ENCODE results near the gene SUGP2. TPM values are rescaled to one million over a fixed set of nuclear protein-coding genes. Genes with fewer than 3 reads are reported as not detected.

SUGP2 gene
- total and polyA plus RNA-seq, 2 of the 13 experiments (the other 11 are each of a cell fraction or from before 2014, with no cell fraction given) = 40.6 to 57.7 TPM

DNA sequence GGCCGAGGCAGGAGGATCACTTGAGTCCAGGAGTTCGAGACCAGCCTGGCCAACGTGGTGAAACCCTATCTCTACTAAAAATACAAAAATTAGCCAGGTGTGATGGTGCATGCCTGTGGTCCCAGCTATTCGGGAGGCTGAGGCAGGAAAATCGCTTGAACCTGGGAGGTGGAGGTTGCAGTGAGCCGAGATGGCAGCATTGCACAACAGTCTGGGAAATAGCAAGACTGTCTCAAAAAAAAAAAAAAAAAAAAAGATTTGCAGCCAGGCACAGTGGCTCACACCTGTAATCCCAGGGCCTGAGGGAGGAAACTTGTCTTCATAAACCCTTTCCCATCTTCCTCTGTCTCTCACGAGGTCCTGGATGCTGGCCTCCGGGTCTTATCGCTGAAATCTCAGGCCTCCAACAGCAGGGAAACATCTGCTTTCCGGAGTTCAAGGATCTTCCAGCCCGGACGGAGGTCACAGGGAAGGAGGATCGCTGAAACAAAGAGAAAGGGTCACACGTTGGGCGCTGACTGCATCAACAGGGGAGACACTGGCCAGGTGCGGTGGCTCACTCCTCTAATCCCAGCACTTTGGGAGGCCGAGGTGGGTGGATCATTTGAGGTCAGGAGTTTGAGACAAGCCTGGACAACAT lies 80.8 kb downstream of the SUGP2 start (continued):
- TF ChIP-seq, protein P1, sequence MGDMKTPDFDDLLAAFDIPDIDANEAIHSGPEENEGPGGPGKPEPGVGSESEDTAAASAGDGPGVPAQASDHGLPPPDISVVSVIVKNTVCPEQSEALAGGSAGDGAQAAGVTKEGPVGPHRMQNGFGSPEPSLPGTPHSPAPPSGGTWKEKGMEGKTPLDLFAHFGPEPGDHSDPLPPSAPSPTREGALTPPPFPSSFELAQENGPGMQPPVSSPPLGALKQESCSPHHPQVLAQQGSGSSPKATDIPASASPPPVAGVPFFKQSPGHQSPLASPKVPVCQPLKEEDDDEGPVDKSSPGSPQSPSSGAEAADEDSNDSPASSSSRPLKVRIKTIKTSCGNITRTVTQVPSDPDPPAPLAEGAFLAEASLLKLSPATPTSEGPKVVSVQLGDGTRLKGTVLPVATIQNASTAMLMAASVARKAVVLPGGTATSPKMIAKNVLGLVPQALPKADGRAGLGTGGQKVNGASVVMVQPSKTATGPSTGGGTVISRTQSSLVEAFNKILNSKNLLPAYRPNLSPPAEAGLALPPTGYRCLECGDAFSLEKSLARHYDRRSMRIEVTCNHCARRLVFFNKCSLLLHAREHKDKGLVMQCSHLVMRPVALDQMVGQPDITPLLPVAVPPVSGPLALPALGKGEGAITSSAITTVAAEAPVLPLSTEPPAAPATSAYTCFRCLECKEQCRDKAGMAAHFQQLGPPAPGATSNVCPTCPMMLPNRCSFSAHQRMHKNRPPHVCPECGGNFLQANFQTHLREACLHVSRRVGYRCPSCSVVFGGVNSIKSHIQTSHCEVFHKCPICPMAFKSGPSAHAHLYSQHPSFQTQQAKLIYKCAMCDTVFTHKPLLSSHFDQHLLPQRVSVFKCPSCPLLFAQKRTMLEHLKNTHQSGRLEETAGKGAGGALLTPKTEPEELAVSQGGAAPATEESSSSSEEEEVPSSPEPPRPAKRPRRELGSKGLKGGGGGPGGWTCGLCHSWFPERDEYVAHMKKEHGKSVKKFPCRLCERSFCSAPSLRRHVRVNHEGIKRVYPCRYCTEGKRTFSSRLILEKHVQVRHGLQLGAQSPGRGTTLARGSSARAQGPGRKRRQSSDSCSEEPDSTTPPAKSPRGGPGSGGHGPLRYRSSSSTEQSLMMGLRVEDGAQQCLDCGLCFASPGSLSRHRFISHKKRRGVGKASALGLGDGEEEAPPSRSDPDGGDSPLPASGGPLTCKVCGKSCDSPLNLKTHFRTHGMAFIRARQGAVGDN (CRISPR knock-in tag; IDR thresholded peaks at IDR 0.05) = peak; percentile 42
- peak; percentile 81 for TF ChIP-seq RARA (CRISPR knock-in tag; IDR thresholded peaks at IDR 0.05)
- TF ChIP-seq TRIM24 (CRISPR knock-in tag; IDR thresholded peaks at IDR 0.05) = 0 out of 2 replicates have a peak, but pooled peaks have one; percentile 46

DNA sequence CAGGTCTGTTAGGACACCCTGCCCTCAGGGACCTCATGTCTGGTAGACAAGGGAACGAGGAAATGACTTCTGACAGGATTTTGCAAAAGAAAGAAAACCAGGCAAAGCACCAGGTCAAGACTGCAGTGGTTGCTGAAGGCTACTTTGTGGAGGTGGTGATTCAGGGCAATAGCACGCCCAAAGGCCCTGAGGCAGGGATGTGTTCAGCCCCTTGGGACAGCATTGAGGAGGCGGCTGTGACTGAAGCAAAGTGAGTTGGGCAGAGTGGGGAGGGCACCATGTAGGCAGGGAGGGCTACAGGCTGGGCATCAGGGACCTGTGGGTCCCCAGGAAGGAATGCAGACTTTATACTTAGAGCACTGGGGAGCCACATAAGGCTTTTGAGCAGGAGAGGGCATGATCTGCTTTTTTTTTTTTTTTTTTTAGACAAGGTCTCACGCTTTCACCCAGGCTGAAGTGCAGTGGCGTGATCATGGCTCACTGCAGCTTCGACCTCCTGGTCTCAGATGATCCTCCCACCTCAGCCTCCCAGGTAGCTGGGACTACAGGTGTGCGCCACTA lies 81.5 kb downstream of the SUGP2 start:
- H3K36me3 ChIP-seq (replicated peaks in 1 of 2; ENCODE audit: control insufficient read depth in 1 of 2, insufficient read depth in 2 of 2, low read length in 2 of 2) = no peaks in the 10 kb centered on the region
- ATAC-seq (no peak), FAIRE-seq (no peak), DNase-seq (ENCODE audit: low spot score) (no peak)
- H3K9me3 ChIP-seq (ENCODE audit: low read length) = no peaks in the 10 kb centered on the region
- peaks cover 29% of the 10 kb centered on the region for H3K4me1 ChIP-seq (ENCODE audit: insufficient read depth, low read length)
- ChIA-PET POLR2A (no interaction called here), CTCF (ENCODE audit: low intra/inter-chr PET ratio, low total read pairs) (no interaction called here)
- no peak overlapping the region for H3K9ac ChIP-seq (ENCODE audit: insufficient read depth, low read depth, low read length)
- H3K27me3 ChIP-seq (ENCODE audit: control insufficient read depth in 1 of 2, insufficient read depth in 2 of 2, low read length in 2 of 2) = no peaks in the 10 kb centered on the region
- no peaks in the 10 kb centered on the region for H3K79me2 ChIP-seq (ENCODE audit: insufficient read depth, low read length)
- 44% methylated on average over 7 of the region's 7 CpGs for WGBS (ENCODE audit: low lambda C conversion rate)
- H3K27ac ChIP-seq (ENCODE audit: extremely low read length, insufficient read depth, low read length) = no peak overlapping the region
- TF ChIP-seq ZNF850 (CRISPR knock-in tag; conservative IDR thresholded peaks at IDR 0.05) (no peak), ZFP36 (IDR thresholded peaks at IDR 0.05; ENCODE audit: borderline replicate concordance, low read depth, low read length, partially characterized antibody) (peak; percentile 15), ZMYM3 (CRISPR knock-in tag; IDR thresholded peaks at IDR 0.05) (peak; percentile 81), ZMYM4 (CRISPR knock-in tag; IDR thresholded peaks at IDR 0.05) (no peak), TEAD3 (CRISPR knock-in tag; optimal IDR thresholded peaks at IDR 0.05; ENCODE audit: borderline replicate concordance) (peak; percentile 4)
- intact Hi-C loops (cut with micrococcal nuclease; ENCODE audit: unreplicated experiment) (no loop called here), in situ Hi-C loops (cut with HindIII; ENCODE audit: extremely low pct_ligation_motif_present, low pct_unique_long_range_greater_than_20kb) (no loop called here)
- BruUV-seq (replicated peaks) = no TSS peak
- H2AFZ ChIP-seq (ENCODE audit: low read length) = no peak overlapping the region
- no peak overlapping the region for H3K4me3 ChIP-seq (replicated peaks in 1 of 3; ENCODE audit: insufficient read depth in 1 of 3, low read depth in 2 of 3, low read length in 3 of 3)
- no peaks in the 10 kb centered on the region for H4K20me1 ChIP-seq (ENCODE audit: insufficient read depth, low read length)
- no peak overlapping the region for H3K4me2 ChIP-seq (ENCODE audit: low read depth, low read length)
